GM19238 (cell line): ENCODE data around the gene ME3.

Experiments used
- DNase-seq: peaks from one replicate; pipeline ENCODE4 v3.0.0; 2011; ENCODE audit warnings: low spot score; ENCODE audit not compliant: insufficient read length

ME3 gene

DNA sequence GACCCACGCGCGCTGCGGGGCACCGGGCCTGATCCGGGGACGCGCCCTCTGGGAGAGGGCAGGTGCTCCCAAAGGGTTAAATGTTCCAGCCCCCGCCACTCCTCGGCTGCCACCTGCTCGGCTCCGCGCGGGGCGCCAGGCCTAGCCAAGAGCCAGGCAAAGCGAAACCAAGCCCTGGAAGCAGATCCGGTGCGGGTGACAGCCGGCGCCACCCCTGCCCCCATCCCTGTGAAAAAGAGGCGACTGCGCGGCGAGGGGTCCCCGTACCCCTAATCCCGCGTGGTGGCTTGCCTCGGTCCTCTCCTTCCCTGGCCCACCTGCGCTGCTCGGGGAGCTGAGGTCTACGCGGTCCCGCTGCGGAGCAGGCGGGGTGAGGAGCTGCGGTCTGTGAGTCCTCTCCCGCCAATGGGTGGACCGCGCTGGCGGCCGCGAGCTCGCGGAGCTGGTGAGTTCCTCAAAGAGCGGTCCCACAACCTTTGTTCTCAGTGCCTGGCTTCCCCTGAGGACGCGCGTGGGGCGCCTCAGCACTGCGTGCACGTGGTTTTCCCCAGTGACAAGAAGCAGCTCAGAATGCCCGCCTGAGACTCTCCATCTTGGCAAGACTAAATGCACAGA, at the start of gene ME3:
Gene ME3, minus strand, starts transcription at position 610 of the 615 bp plus-strand sequence.
- DNase-seq, result no peak

- DNase-seq, result no peak
Measured at GRCh38 chr11:86722006-86722405, 49.6 kb upstream of the ME3 start.

- DNase-seq, result no peak
Measured at GRCh38 chr11:86720546-86720945, 48.1 kb upstream of the ME3 start.

GRCh38 chr11:86719781-86720463, 47.5 kb upstream of the ME3 start:
- no peak for DNase-seq

GRCh38 chr11:86718999-86719398, 46.6 kb upstream of the ME3 start:
- DNase-seq, result no peak

DNA sequence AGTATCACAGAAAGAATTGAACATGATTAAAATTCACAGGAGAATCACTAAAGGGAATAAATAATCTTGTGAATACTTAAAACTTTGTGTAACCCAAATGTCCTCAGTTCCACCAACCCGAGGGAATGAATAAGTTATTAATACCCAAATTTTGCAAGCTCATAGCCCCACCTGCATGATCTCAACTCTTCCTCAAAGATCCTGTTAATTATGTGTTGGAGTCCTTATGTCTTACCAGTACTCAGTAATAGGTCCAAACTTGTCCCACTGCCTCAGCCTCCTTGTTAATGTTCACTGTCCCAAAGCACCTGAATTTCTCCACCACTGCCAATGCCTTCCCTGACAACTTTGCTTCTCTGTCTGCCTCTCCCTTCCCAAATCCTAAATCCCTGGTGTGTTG, 46.1 kb upstream of the ME3 start:
- DNase-seq, result no peak

DNA sequence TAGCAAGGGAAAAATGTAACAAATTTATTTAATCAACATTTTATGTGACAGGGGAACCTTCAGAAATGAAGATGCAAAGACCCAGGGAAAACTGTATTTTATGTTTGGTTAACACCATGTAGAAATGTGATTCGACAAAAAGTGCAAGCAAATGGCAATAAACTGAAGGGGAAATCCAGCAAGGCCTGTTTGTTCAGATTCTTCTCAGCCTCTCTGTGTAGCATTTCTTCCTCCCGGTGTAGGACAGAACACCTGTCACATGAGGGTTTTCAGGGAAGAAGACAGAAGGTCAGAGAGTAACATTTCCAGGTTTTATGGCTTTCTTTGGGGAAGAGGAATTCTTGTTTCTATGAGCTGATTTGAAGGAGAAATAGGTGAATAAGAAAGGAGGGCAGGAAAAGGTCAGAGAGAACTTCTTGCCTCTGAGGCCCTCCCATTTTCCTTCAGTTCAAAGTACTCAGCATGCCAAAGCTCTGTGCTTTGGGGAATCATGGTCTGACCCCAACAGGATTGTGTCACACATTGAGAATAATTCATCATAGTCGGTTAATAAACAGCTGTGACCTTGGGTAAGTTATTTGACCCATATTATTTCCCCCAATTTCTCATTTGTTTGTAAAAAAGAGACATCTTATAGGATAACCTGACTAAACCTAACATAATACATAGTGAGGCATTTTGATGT, 45.5 kb upstream of the ME3 start:
- DNase-seq, result no peak

DNA sequence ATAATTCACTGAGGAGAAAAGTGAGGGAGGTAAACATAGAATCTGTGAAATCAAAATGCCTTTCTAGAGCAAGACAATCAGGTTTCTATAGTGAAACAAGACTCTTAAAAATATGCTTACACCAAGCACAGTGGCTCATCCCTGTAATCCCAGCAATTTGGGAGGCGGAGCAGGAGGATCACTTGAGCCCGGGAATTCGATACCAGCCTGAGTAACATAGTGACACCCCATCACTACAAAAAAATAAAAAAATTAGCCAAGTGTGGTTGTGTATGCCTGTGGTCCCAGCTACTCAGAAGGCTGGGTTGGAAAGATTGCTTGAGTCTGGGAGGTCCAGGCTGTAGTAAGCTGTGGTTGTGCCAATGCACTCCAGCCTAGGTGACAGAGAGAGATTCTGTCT, 43.2 kb upstream of the ME3 start:
- no peak for DNase-seq

DNA sequence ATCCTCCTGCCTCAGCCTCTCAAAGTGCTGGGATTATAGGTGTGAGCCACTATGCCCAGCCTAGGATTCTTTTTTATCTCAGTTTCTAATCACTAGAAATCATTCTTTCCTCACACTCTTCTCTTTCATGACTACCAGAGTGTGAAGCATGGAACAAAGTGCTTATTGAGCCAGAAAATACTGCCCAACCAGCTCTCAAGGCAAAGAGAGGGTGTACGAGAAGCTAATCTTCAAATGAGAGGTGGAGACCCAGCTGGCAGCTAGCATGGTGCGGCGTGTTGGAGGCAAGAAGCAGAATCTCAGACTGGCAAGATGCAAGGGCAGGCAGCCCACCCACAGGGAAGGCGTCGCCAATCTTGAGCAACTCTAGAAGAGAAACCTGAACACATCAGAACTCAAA, 41.1 kb upstream of the ME3 start:
- DNase-seq, result no peak

DNA sequence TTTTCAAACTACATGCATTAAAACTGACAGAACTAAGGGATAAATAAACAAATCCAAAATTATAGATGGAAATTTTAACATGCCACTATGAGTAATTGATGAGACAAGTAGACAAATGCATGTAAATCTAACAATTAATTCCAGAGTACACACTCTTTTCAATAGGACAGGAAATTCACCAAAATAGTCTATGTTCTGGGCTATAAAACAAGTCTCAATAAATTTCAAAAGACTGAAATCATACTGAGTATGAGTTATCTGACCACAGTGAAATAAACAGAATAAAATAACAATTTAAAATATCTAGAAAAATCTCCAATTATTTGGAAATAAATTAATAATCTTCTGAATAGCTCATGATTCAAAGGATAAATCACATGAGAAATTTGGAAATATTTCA, 38.5 kb upstream of the ME3 start:
- DNase-seq, result no peak

DNA sequence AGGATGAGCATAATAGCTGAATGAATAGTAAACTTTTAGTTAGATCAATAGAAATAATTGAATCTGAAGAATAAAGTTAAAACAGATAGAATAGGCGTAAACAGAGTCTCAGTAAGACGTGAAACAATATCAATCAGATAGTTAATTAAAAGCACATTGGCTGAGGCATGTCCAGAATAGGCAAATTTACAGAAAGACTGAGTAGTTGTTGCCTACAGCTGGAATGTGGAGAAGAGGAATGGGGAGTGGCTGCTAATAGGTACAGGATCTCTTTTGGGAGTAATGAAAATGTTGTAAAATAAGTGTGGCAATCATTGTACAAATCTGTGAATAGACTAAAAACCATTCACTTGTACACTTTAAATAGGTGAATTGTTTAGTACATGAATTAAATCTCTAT, 36.3 kb upstream of the ME3 start:
- no peak for DNase-seq

DNA sequence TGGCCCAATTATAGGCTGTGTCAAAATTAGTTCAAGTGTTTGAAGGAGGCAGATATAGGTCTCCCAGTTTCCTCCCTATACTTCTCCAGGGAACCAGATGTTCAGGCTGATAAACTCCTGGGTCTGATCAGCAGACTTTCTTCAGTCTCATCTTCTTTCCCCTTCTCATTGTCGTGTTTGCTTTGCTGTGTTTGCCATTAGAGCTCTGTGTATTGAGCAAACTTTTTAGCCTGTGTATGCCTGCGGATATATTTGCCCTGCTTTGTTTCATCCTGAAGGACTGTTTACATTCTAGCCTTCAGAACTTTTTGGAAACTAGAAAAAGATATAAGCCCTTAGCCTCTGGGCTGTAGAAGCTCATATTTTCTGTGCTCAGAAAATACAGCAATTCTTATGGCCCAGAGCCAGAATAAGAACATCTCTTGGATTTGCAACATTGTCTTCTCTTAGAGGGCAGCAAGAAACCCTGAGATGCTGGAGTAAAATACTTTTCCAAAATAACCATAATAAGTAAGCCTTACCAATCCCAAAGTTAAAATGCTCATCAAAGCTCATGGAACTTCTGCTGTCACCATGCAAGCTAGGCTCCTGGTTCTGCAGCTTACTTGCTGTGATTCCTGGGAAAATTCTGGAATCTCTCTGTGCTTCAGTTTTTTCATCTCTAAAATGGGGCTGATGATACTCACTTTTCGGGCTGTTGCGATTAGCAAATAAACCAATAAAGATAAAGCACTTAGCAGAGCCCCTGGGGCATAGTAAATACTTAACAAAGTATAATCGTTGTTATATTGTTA, 34.1 kb upstream of the ME3 start:
- DNase-seq, result no peak

- DNase-seq, result no peak
Measured at GRCh38 chr11:86704710-86705109, 32.3 kb upstream of the ME3 start.

DNA sequence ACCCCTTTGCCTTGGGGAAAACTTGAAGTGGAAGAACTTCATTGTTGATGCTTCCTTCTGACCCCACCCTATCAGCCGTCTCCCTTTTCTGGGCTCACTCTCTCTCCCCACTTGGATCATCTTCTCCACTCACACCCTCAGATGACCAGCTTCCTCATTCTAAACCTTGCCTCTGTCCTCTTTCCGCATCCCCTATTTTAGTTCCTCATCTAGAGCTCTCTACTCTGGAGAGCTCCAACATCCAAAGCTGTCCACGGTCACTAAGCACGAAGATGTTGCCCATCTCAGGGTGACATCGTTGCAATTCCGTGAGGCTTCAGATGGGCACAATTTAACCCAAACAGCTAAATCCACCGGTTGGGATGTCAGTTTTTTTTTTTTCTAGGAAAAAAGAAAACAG, 31.6 kb upstream of the ME3 start:
- DNase-seq, result no peak

DNA sequence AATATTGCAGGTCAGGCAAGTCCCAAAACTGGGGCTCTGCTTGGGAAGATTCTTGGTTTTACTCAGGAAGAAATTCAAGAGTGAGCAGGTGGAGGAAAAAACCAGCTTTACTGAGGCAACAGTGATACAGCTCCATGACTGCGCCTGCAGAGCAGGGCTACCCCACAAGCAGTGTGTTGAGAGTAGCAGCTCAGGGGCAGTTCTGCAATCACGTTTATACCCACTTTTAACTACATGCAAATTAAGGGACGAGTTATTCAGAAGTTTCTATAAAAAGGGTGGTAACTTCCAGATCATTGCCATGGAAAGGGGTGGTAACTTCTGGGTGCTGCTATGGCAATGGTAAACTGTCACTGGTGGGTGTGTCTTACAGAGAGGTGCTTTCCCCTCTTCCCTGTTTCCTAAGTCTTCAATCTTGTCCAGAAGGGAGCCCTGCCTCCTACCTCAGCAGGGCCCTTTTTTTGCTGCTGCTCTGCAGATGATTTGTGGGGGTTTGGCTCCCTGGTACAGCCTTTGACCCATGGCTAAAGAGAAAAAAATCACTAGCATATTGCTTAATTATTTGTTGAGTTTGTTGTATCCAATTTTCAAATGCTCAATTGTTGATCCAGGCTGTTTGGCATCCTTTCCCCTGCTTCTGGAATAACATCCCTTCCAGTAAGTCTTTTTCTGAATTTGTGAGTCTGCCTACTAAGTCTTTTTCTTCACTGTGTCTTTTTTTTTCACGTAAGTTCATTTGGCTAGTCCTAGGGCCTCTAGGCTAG, 30.0 kb upstream of the ME3 start:
- DNase-seq, result no peak

DNA sequence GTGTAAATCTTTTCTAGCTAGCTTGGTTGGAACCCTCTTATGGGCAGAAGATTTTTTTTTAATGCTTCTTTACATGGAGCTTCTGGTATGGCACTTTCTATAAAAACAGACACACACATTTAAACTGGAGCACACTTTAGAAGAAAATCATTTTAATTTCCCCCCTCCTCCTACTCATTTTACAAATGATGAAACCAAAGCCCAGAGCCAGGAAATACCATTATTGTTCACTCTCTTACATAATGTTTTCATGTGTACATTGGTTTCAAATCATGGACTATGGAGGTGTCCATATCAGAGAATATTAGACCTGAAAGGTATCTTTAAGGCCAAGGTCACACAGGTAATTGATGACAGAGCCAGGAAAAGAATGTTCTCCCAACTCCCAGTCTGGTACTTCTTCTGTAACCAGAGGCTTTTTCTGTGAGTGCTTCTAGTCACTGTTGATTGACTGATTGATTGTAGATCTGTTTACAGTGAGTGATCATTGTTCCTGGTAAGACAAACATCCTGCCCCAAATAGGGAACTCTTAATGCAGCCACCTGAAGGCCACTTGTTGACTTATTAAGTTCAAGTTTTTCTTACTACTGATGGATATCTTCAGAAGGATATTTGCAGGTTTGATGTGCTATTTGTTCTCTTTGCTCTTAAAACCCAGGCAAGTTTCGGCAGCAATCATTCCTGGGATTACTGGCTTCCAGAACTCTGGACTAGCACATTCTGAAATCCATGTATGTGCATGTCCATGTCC, 26.8 kb upstream of the ME3 start:
- DNase-seq, result no peak

- no peak for DNase-seq
Measured at GRCh38 chr11:86698639-86699038, 26.2 kb upstream of the ME3 start.

- no peak for DNase-seq
Measured at GRCh38 chr11:86696451-86696850, 24.0 kb upstream of the ME3 start.

- no peak for DNase-seq
Measured at GRCh38 chr11:86696004-86696403, 23.6 kb upstream of the ME3 start.

GRCh38 chr11:86695373-86695772, 23.0 kb upstream of the ME3 start:
- DNase-seq, result no peak

DNA sequence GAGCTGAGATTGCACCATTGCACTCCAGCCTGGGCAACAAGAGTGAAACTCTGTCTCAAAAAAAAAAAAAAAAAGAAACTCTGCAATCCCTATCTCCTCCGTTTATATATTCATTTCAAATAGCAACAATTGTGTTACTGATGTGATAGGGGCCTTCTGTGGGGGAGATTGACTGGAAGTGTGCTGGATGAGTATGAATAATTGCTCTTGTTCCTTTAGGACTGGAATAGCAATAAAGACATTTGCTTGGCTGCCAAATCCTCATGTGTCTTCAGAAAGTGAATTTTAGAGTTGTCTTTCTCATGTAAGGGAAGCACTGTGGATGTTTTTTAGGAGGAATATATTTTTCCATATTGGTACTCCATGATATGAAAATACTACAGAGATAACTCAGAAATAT, 21.1 kb upstream of the ME3 start:
- DNase-seq, result no peak
